Heart left ventricle (tissue), 13 donors: ENCODE data around the gene DDX56.

ENCODE experiments used
- POLR2A ChIP-seq, 2 donors: fragments of 450-650 bp; IDR thresholded peaks; one replicate each; pipeline ENCODE4 v1.6.1; 2017; ENCODE audit warnings: antibody characterized with exemption in 2 of 2, mild to moderate bottlenecking in 2 of 2, moderate library complexity in 2 of 2
- TF ChIP-seq, protein P1 (sequence below), 12 donors: fragments of 200-600 bp; sonication (generic) in 4 of 12; IDR thresholded peaks; one replicate each; pipeline versions ENCODE4 v1.5.0 to v1.8.0; 2018 to 2022; ENCODE audit warnings: antibody characterized with exemption in 12 of 12, mild to moderate bottlenecking in 5 of 12
- donor health status: ischemic (EF 13 %, LVEDD 7.1; RV severe dilation, severe dysfunction).
- donor health status: DM: no; HTN: yes; CAD: no.
- donor health status: DM: no; HTN: no; CAD: no.
- donor health status: ischemic (EF 25% LVEDD 6.9; RV normal size, moderate dysfunction).
- donor health status: ischemic (EF 25% LVEDD 5.7; RV mildly dilated, moderate dysfunction).
- donor health status: ischemic (EF 35%, LVEDD 5.7; RV mildly dilated, moderate dysfunction).
- donor health status: nonischemic (EF 11% LVEDD 7.7; RV severe dilation, severe dysfunction).
- donor health status: DM: yes; HTN: yes; CAD: no.
- donor health status: PGD.
- donor health status: ischemic (EF 29% LVEDD 5.4; RV normal size, mild dysfunction).
- donor health status: nonischemic (EF 23%, LVEDD 6.1; RV moderate dilation, normal function).

DNA sequence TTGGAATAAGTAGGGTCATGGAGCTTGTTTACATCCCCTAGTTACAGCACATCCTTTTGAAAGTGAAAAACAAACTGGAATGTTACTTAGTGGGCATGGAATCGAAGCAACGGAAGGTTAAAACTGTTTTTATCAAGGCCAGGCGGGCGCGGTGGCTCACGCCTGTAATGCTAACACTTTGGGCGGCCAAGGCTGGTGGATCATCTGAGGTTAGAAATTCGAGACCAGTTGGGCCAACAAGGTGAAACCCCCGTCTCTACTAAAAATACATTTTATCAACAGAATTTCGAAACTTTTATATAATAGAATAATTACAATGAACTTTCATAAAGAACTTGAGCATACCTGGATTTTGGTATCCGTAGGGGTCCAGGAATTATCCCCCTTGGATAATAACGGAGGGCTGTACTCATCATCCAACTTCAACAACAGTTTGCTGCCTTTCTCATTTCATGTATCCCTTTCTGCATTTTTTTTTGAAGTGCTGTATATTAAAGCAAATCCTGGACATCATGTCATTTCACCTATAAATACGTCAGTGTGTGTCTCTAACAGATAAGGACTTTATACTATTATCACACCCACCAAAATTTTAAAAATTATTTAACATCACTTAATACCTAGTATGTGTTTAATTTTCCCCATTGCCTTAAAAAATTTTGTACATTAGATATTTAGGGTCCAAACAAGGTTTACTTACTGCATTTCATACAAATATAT is 9.6 kb upstream of the DDX56 start:
- TF ChIP-seq, protein P1, sequence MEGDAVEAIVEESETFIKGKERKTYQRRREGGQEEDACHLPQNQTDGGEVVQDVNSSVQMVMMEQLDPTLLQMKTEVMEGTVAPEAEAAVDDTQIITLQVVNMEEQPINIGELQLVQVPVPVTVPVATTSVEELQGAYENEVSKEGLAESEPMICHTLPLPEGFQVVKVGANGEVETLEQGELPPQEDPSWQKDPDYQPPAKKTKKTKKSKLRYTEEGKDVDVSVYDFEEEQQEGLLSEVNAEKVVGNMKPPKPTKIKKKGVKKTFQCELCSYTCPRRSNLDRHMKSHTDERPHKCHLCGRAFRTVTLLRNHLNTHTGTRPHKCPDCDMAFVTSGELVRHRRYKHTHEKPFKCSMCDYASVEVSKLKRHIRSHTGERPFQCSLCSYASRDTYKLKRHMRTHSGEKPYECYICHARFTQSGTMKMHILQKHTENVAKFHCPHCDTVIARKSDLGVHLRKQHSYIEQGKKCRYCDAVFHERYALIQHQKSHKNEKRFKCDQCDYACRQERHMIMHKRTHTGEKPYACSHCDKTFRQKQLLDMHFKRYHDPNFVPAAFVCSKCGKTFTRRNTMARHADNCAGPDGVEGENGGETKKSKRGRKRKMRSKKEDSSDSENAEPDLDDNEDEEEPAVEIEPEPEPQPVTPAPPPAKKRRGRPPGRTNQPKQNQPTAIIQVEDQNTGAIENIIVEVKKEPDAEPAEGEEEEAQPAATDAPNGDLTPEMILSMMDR (IDR thresholded peaks at IDR 0.05): no peak
- no peak for TF ChIP-seq POLR2A (IDR thresholded peaks at IDR 0.05)
